HG02678 (cell line): ENCODE measurements around the gene SELENOS.
"Not testable (repeated sequence)": the region's sequence is repeated elsewhere in the genome, so short reads cannot be mapped to it uniquely, and the experiment has no call there.

Experiments
- ATAC-seq: cut with Tn5 transposase; IDR thresholded peaks from one replicate; pipeline ENCODE4 v1.9.1; 2021; ENCODE audit warnings: mild to moderate bottlenecking, moderate library complexity; ENCODE audit not compliant: unreplicated experiment

The SELENOS gene

GRCh38 chr15:101310161-101310480 lies 32.8 kb upstream of the SELENOS start:
- no peak for ATAC-seq

DNA sequence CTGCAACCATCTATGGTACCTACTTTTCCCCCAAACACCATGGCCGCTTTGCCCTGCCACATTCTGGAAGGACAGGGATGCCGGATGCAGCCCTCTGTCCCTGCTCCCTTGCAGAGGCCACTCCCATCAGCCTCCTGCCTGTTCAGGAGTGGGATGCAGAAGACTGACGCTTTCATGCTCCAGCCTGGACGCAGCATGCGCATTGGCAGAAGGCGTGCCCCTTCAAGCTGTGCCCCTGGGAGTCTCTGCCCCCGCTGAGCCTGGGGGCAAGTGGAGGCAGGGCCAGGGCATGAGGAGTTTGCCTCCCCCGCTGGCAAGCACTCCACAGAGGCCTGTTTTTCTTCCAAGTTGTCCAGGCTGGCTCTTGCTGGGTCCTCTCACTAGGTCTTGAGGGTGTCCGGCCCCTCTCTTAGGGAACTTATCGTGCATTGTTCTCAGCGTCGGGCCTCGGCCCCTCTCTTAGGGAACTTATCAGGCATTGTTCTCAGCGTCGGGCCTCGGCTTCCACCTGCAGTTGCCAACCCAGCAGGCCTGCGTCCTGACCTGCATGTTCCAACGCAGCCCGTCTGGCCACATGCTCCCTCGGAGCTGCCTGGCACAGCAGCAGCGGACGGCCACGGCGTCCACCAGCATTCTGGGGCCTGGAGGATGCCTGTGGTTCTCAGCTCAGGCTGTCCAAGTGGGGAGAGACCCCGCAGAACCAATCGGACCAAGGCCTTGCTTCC lies 32.3 kb upstream of the SELENOS start:
- no peak for ATAC-seq

GRCh38 chr15:101308604-101309435 lies 31.5 kb upstream of the SELENOS start:
- ATAC-seq, result no peak

- no peak for ATAC-seq
These were observed 30.8 kb upstream of the SELENOS start for GRCh38 chr15:101307897-101308603.

DNA sequence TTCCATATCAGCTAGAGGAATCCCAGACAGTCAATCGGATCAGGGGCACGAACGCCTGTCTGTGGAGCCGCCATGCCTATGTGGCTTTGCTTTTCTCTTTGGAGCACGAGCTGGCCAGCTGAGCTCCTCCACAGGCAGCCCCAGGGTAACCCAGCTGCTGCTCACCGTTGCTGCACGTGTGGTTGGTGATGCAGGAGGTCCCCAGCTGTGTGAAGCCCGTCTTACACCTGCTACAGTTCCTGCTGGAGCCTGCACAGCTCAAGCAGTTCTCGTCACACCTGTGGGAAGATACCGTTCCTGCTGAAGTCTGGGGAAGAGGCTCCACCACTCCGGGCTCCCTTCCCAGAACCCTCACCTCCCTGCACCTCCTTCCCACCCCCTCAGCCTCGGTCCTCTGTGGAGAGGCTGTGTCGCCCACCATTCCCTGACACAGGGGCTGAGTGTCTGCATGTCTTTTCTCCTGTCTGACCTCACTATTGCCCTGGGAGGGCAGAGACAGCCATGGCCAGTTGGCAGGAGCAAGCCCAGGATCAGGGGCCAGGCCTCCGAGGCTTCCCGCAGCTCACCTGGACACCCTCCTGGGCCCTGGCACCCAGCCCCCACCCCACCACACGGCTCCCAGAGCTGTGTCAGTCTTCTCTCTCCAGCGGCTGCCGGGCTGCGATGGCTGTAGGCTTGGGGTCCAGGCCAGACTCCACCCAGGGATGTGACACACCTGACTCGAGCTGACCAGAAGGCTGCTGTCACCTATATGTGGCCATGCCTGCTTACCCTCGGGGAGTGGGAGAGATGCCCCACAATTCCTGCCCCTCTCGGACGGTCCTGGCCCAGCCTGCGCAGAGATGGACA lies 30.0 kb upstream of the SELENOS start:
- no peak for ATAC-seq

DNA sequence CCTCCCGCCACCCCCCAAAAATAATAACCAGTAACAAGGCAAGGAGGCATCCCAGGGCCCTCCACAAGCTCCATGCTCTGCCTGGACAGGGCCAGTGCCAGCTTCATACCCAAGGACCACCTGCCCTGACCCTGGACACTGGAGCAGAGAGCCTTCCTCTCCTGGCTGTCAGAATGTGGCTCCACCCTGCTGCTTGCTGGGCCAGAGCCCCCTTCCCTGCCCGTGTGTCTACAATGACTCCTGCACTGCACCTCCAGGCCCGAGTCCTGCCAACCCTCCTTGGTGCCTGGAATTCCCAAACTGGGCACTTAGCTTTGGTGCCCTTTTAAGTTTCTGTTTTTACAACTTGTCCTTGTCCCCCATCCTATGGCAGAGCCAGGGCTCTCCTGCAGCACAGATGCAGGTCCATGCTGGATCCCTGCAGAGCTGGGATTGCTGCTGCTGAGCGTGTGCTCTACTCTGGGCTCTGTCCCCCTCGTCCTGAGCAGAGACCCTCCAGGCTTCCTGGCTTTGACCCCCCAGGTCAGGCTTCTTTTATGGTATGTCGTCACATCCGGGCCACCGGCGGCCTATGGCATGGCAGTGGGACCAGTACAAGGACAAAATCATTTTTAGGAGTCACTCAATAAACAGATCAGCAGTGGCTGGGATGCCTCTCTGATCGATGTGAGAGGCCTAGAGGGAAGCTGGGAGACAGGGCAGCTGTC lies 29.2 kb upstream of the SELENOS start:
- ATAC-seq, result no peak

DNA sequence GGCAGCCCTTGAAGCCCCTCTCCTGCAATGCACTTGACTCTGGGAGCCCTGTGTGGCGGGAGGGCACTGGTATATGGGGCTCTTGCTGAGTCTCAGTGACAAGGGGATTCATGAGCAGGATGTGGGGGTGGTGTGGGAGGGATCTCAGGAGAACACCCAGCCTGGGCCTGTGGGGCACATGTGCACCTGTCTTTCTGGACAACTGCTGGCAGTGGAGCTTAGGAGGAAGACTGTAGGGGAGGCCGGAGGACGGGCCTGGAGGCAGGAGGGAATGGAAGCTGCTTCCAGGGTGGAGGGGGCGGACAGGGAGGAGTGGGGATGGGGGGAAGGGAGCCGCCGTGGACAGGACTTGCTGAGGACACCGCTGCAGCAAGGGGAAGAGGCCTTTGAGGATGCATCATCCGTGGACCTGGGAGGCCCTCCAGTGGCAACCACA lies 28.6 kb upstream of the SELENOS start:
- ATAC-seq, result no peak

GRCh38 chr15:101303408-101303807 lies 26.1 kb upstream of the SELENOS start:
- ATAC-seq, result no peak

DNA sequence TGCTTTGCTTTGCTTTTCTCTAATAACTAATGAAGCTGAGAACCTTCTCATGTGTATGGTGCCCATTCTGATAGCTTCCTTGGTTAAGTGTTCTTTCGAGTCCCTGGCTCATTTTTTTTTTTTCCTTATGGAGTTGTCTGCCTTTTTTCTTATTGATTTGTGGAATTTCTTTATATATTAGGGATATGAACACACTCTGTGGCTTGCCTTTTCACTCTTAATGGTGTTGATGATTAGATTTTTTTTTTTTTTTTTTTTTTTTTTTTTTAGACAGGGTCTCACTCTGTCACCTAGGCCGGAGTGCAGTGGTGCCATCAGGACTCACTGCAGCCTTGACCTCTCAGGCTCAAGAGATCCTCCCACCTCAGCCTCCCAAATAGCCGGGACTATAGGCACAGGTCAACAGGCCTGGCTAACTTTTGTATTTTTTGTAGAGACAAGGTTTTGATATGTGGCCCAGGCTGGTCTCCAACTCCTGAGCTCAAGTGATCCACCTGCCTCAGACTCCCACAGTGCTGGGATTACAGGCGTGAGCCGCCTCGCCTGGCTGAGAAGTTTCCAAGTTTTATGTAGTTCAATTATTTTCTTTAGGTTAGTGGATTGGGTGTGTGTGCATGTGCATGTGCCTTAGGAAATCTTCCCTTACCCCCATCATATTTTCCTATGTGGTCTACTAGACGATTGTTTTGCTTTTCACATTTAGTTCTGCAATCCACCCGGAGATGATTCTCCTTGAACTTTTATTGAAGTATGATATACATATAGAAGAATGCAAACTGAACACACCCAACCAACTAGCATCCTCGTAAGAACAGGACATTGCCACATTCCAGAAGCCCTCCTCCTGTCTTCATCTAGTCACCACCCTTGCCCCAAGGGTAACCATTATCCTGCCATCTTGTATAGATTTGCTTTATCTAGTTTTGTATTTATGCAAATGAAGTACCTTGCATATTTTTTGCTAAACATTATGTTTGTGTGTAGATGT lies 19.4 kb upstream of the SELENOS start:
- no peak for ATAC-seq

DNA sequence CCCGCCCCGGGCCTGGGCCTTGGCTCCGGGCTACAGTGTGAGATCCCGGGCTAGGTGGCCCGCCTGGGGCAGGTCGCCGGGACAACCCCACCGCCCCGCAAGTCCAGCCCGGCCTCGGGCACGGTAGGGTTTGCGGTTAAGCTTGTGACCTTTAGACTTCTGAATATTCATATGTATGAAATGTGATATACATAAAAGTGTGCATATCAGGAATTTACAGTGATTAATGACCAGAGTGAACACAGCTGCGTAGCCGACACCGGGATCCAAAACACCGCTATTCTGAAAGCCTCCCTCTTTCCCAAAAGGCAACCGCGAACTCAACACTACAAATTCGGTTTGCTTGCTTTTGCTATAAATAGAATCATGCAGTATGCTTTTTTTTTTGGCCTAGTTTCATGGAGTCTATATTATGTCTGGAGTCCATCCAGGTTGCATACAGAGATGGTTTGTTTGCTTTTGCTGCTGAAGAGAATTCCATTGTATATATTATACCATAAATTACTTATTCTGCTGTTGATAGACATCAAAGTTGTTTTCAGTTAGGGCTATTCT lies 18.4 kb upstream of the SELENOS start:
- ATAC-seq, result no peak

DNA sequence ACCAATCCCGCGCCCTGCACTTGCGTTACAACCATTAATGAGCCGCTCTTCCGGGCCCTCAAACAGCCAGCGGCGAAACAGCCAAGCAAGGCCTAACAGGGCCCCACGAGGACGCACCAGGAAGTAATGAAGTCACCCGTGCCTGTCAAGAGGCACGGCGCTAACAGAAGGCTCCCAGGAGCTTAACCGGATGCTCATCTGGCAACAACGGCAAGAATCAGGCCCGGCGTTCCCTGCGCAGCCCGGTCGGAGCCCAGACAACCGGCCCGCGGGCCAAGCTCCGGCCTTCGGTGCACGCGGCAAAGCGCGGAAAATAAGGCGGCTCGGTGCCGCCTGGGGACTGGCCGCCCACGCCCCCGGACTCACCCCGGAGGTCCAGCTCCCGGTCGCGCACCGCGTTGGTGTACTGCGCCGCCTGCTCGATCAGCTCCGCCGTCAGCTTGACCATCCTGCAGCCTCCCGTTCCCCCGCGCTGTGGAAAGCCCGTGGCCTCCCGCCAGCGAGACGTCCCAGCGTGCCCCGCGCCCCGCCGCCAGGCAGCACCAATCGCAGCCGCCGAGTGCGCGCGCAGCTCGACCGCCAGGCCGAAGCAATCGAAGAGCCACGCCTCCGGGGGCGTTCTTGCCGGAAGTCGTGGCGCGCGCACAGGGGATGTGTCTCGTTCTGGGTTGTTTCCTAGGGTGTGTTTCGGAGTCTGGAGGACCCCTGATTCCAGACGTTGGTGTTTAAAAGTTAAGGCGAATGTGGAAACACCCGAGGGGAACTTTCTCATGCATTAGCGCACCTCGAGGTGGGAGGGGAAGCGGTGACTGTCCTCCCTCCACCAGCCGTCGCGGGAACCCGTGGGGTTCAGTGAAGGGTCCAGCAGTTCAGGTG lies 17.7 kb upstream of the SELENOS start, which contains the start of gene SNRPA1:
Gene SNRPA1, minus strand, starts transcription at position 518 of the 876 bp plus-strand sequence. Its CDS starts 70 bp downstream, at position 448.
- peak; percentile 83 for ATAC-seq

GRCh38 chr15:101293122-101293521 lies 15.8 kb upstream of the SELENOS start:
- ATAC-seq, result no peak

DNA sequence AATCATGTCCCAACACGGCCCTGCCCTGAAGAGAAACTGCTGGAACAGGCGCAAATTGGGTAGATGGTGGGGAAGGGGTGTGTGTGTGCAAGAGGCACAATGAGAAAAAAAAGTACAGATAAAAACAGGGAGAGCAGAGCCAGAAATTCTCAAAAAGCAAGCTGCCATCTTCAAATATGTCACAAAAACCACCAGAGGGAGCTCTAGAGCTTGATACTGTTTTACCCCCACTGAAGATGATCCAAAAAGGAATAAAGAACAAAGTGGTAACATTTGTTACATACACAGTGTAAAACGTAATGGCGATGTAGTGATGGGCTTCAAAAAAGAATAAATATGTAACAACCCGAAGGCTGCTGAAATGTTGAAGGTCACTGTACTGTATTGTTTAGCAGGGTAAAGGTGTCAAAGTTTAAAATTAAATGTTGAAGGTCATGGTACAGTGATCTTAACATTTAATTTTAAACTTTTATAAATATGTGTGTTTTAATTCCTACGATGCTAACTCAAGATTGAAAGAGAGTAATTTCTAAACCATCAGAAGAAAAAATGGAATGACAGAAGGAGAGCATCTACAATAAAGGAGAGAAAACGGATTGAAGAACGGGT lies 11.7 kb upstream of the SELENOS start:
- ATAC-seq, result no peak

GRCh38 chr15:101287342-101287741 lies 10.1 kb upstream of the SELENOS start:
- ATAC-seq, result not testable (repeated sequence)

DNA sequence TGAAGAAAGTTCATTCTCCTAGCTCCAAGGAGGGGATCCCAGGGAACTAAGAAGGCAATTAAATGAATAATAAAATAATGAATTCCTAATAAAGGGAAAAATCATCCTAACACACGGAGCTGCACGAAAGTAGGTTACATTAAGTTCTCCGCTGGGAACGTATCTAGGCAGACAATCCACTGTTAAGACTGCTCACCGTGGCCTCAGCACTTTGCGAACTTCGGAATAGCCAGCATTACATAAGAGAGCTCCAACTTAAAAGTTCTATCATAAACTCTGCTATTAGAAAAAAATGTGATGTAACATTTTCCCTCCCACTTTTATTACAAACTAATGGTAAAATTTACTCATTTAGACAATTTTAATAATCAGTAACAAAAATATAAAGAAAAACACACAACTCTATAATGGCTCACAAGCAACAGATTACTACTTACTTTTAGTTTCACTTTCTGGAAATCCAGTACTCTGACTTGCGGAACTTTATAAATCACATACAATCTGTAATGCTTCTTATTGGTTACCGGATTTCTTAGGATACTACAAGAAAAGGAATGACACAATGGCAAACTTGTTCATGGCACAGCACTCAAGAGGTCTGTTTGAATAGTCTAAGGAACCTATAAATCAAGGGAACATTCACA lies 9.3 kb upstream of the SELENOS start:
- ATAC-seq, result no peak

GRCh38 chr15:101283931-101284330 lies 6.6 kb upstream of the SELENOS start:
- no peak for ATAC-seq

GRCh38 chr15:101280007-101280406 lies 2.7 kb upstream of the SELENOS start:
- no peak for ATAC-seq
